Measurements from ENCODE around the gene TECTA. TPM values are rescaled to one million over a fixed set of nuclear protein-coding genes. Genes with fewer than 3 reads are reported as not detected.
"Not testable (repeated sequence)": the region's sequence is repeated elsewhere in the genome, so short reads cannot be mapped to it uniquely, and the experiment has no call there.

The TECTA gene
- total RNA-seq, 1 experiment from 2014 or later = 0.41 TPM

- no peaks in the 10 kb centered on the region for H3K36me3 Mint-ChIP-seq (ENCODE audit: insufficient read depth, unreplicated experiment)
- intact Hi-C loops (cut with micrococcal nuclease; ENCODE audit: unreplicated experiment) = no loop called here
- peaks cover 19% of the 10 kb centered on the region for H3K4me1 ChIP-seq
- peaks cover 5% of the 10 kb centered on the region for H3K27me3 Mint-ChIP-seq (ENCODE audit: insufficient read depth, unreplicated experiment)
- H3K27ac Mint-ChIP-seq (ENCODE audit: unreplicated experiment) = no peak overlapping the region
- no peaks in the 10 kb centered on the region for H3K9me3 Mint-ChIP-seq (ENCODE audit: unreplicated experiment)
- TF ChIP-seq, protein P1, sequence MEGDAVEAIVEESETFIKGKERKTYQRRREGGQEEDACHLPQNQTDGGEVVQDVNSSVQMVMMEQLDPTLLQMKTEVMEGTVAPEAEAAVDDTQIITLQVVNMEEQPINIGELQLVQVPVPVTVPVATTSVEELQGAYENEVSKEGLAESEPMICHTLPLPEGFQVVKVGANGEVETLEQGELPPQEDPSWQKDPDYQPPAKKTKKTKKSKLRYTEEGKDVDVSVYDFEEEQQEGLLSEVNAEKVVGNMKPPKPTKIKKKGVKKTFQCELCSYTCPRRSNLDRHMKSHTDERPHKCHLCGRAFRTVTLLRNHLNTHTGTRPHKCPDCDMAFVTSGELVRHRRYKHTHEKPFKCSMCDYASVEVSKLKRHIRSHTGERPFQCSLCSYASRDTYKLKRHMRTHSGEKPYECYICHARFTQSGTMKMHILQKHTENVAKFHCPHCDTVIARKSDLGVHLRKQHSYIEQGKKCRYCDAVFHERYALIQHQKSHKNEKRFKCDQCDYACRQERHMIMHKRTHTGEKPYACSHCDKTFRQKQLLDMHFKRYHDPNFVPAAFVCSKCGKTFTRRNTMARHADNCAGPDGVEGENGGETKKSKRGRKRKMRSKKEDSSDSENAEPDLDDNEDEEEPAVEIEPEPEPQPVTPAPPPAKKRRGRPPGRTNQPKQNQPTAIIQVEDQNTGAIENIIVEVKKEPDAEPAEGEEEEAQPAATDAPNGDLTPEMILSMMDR (IDR thresholded peaks at IDR 0.05; ENCODE audit: insufficient read depth in 1 of 2, low read depth in 1 of 2, low read length in 1 of 2, severe bottlenecking in 1 of 2, unreplicated experiment in 1 of 2) = no peak
- no peaks in the 10 kb centered on the region for H3K36me3 ChIP-seq (ENCODE audit: control insufficient read depth, insufficient read depth, low read length)
- no TSS peak for BruUV-seq (replicated peaks)
- no peak for DNase-seq
- no peak overlapping the region for H3K4me3 Mint-ChIP-seq (ENCODE audit: unreplicated experiment)
- H3K4me3 ChIP-seq (ENCODE audit: low read depth, low read length) = no peak overlapping the region
- no peaks in the 10 kb centered on the region for H3K9me3 ChIP-seq
- peaks cover 26% of the 10 kb centered on the region for H3K4me1 Mint-ChIP-seq (ENCODE audit: low read depth, unreplicated experiment)
- no peaks in the 10 kb centered on the region for H3K27me3 ChIP-seq (replicated peaks; ENCODE audit: control insufficient read depth, insufficient read depth, low read length)
- CTCF ChIA-PET = interaction anchor here (0.5 kb wide), 1 partner anchor 250 kb away, joined by 5 read pairs; no protein-coding TSS in a partner anchor
- POLR2A ChIA-PET = no interaction called here
These were observed 135.3 kb downstream of the TECTA start for GRCh38 chr11:121236115-121237001.

- DNase-seq; H3K4me1 ChIP-seq; BruUV-seq (replicated peaks); POLR2A ChIA-PET; intact Hi-C loops (cut with micrococcal nuclease; ENCODE audit: unreplicated experiment); H3K36me3 Mint-ChIP-seq (ENCODE audit: insufficient read depth, unreplicated experiment); H3K27ac Mint-ChIP-seq (ENCODE audit: unreplicated experiment); H3K9me3 ChIP-seq; H3K27me3 Mint-ChIP-seq (ENCODE audit: insufficient read depth, unreplicated experiment); H3K4me3 Mint-ChIP-seq (ENCODE audit: unreplicated experiment); H3K9me3 Mint-ChIP-seq (ENCODE audit: unreplicated experiment); H3K27me3 ChIP-seq (replicated peaks; ENCODE audit: control insufficient read depth, insufficient read depth, low read length); H3K4me3 ChIP-seq (ENCODE audit: low read depth, low read length); CTCF ChIA-PET; H3K36me3 ChIP-seq (ENCODE audit: control insufficient read depth, insufficient read depth, low read length): not testable (repeated sequence)
- H3K4me1 Mint-ChIP-seq (ENCODE audit: low read depth, unreplicated experiment) = peaks cover 21% of the 10 kb centered on the region
These were observed 136.2 kb downstream of the TECTA start for GRCh38 chr11:121237247-121237646.

DNA sequence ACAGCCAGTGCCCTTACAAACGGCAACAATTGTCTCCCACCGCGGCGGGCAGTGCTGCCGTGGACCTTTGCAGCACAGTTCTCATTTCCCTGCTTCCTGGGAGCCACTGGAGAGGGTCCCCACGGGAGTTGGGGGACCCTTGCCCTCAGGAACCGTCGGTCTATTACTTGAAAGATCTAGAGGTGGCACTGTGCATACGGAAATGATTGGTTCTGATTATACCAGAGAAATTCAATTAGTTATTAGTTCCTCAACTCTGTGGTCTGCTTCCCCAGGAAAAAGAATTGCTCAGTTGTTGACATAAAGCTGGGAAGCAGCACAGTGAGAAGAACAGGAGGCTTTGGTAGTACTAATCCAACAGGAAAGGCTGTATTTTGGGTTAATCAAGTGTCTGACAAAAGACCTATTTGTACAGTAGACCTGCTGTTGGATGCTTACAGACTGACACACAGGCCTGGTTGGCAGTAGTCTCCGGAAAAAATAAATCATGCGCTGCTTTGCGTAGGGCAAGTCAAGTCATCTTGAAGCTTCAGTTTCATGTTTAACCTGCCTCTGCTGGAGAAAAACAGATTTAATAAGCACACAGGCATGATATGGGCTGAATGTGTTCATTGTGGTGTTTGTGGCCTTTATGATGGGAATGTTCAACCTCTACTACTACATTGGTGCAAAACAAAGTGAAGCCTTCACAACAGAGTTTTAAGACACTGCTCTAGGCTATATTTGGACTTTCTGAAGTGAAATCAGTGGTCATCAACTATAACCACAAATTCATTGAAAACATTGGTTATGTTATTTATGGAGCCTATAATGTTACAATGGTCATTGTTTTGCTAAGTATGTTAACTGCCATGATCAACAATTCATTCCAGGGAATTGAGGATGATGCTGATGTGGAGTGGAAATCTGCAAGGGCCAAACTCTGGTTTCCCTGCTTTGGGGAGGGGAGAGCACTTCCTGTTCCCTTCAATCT is 136.9 kb downstream of the TECTA start:
- TF ChIP-seq, protein P1 (IDR thresholded peaks at IDR 0.05; ENCODE audit: insufficient read depth in 1 of 2, low read depth in 1 of 2, low read length in 1 of 2, severe bottlenecking in 1 of 2, unreplicated experiment in 1 of 2) = no peak
- no peaks in the 10 kb centered on the region for H3K9me3 Mint-ChIP-seq (ENCODE audit: unreplicated experiment)
- ChIA-PET CTCF (no interaction called here), POLR2A (no interaction called here)
- intact Hi-C loops (cut with micrococcal nuclease; ENCODE audit: unreplicated experiment) = no loop called here
- H3K27ac Mint-ChIP-seq (ENCODE audit: unreplicated experiment) = no peak overlapping the region
- Histone ChIP-seq H3K9me3 (0 out of 2 replicates have a peak, but pooled peaks cover under 1% of the 10 kb centered on the region), H3K4me1 (peaks cover 8% of the 10 kb centered on the region; the same call in 1 of the 2 replicates), H3K27me3 (replicated peaks; ENCODE audit: control insufficient read depth, insufficient read depth, low read length) (no peaks in the 10 kb centered on the region), H3K4me3 (ENCODE audit: low read depth, low read length) (no peak overlapping the region), H3K36me3 (ENCODE audit: control insufficient read depth, insufficient read depth, low read length) (no peaks in the 10 kb centered on the region)
- no peak for DNase-seq
- BruUV-seq (replicated peaks) = no TSS peak
- peaks cover 5% of the 10 kb centered on the region for H3K27me3 Mint-ChIP-seq (ENCODE audit: insufficient read depth, unreplicated experiment)
- no peaks in the 10 kb centered on the region for H3K36me3 Mint-ChIP-seq (ENCODE audit: insufficient read depth, unreplicated experiment)
- peaks cover 21% of the 10 kb centered on the region for H3K4me1 Mint-ChIP-seq (ENCODE audit: low read depth, unreplicated experiment)
- H3K4me3 Mint-ChIP-seq (ENCODE audit: unreplicated experiment) = no peak overlapping the region

Data from Caco-2 (cell line).